ENCODE results near the gene ADGRD2.
"Not testable (repeated sequence)": the region's sequence is repeated elsewhere in the genome, so short reads cannot be mapped to it uniquely, and the experiment has no call there.

The ADGRD2 gene

GRCh38 chr9:124450241-124450924 lies at the start of gene ADGRD2:
TSS of gene ADGRD2 (plus strand) at chr9:124450451. CDS start at chr9:124451667, 1,216 bp downstream.
- DNase-seq (ENCODE audit: low read depth) = no peak

GRCh38 chr9:124403246-124403645 lies 47.0 kb upstream of the ADGRD2 start:
- DNase-seq (ENCODE audit: low read depth) = no peak

GRCh38 chr9:124409410-124409809 lies 40.8 kb upstream of the ADGRD2 start:
- DNase-seq (ENCODE audit: low read depth) = no peak

GRCh38 chr9:124410321-124410913 lies 39.8 kb upstream of the ADGRD2 start:
- no peak for DNase-seq (ENCODE audit: low read depth)

GRCh38 chr9:124411514-124412227 lies 38.6 kb upstream of the ADGRD2 start:
- DNase-seq (ENCODE audit: low read depth) = no peak

- DNase-seq (ENCODE audit: low read depth) = no peak
Observed at GRCh38 chr9:124412228-124412575, 38.0 kb upstream of the ADGRD2 start.

GRCh38 chr9:124414612-124415011 lies 35.6 kb upstream of the ADGRD2 start:
- DNase-seq (ENCODE audit: low read depth) = no peak

- DNase-seq (ENCODE audit: low read depth) = peak; percentile 96
Observed at GRCh38 chr9:124415102-124415851, 35.0 kb upstream of the ADGRD2 start, which contains the start of gene PSMB7. TSS of gene PSMB7 (minus strand) at chr9:124415442. CDS start at chr9:124415425, 17 bp downstream.

- DNase-seq (ENCODE audit: low read depth) = no peak
Observed at GRCh38 chr9:124415852-124416484, 34.3 kb upstream of the ADGRD2 start.

- DNase-seq (ENCODE audit: low read depth) = no peak
Observed at GRCh38 chr9:124419832-124420489, 30.3 kb upstream of the ADGRD2 start.

- DNase-seq (ENCODE audit: low read depth) = no peak
Observed at GRCh38 chr9:124420991-124421543, 29.2 kb upstream of the ADGRD2 start.

- no peak for DNase-seq (ENCODE audit: low read depth)
Observed at GRCh38 chr9:124423155-124423554, 27.1 kb upstream of the ADGRD2 start.

GRCh38 chr9:124423591-124423990 lies 26.7 kb upstream of the ADGRD2 start:
- DNase-seq (ENCODE audit: low read depth) = no peak

GRCh38 chr9:124425733-124426132 lies 24.5 kb upstream of the ADGRD2 start:
- DNase-seq (ENCODE audit: low read depth) = not testable (repeated sequence)

GRCh38 chr9:124426361-124426760 lies 23.9 kb upstream of the ADGRD2 start:
- no peak for DNase-seq (ENCODE audit: low read depth)

- no peak for DNase-seq (ENCODE audit: low read depth)
Observed at GRCh38 chr9:124427281-124427680, 23.0 kb upstream of the ADGRD2 start.

GRCh38 chr9:124428751-124429529 lies 21.3 kb upstream of the ADGRD2 start:
- DNase-seq (ENCODE audit: low read depth) = no peak

GRCh38 chr9:124429530-124429867 lies 20.8 kb upstream of the ADGRD2 start:
- no peak for DNase-seq (ENCODE audit: low read depth)

- no peak for DNase-seq (ENCODE audit: low read depth)
Observed at GRCh38 chr9:124436320-124436719, 13.9 kb upstream of the ADGRD2 start.

GRCh38 chr9:124437086-124437485 lies 13.2 kb upstream of the ADGRD2 start:
- no peak for DNase-seq (ENCODE audit: low read depth)
